Eye (tissue), 1 donor: ENCODE results near the gene HPS3.

ENCODE experiments used
- DNase-seq: peaks from one replicate; pipeline ENCODE4 v3.0.0-alpha.2; 2015

The HPS3 gene

GRCh38 chr3:149120051-149120972 is 9.1 kb upstream of the HPS3 start:
- DNase-seq, result peak; percentile 82

- no peak for DNase-seq
Observed at GRCh38 chr3:149122721-149123578, 6.5 kb upstream of the HPS3 start.

GRCh38 chr3:149128821-149129220 is 617 bp upstream of the HPS3 start:
- no peak for DNase-seq

GRCh38 chr3:149131589-149131988 is 2.2 kb downstream of the HPS3 start:
- no peak for DNase-seq

- DNase-seq, result peak; percentile 72
Observed at GRCh38 chr3:149134575-149134974, 5.1 kb downstream of the HPS3 start.

- DNase-seq, result no peak
Observed at GRCh38 chr3:149142682-149143081, 13.2 kb downstream of the HPS3 start.

- no peak for DNase-seq
Observed at GRCh38 chr3:149145356-149145755, 15.9 kb downstream of the HPS3 start.

- no peak for DNase-seq
Observed at GRCh38 chr3:149145974-149146373, 16.5 kb downstream of the HPS3 start.

GRCh38 chr3:149150436-149150835 is 21.0 kb downstream of the HPS3 start:
- no peak for DNase-seq

GRCh38 chr3:149151843-149152242 is 22.4 kb downstream of the HPS3 start:
- no peak for DNase-seq

GRCh38 chr3:149152420-149152819 is 23.0 kb downstream of the HPS3 start:
- DNase-seq, result no peak

GRCh38 chr3:149153402-149153801 is 24.0 kb downstream of the HPS3 start:
- DNase-seq, result no peak

- no peak for DNase-seq
Observed at GRCh38 chr3:149160754-149161300, 31.4 kb downstream of the HPS3 start.

- no peak for DNase-seq
Observed at GRCh38 chr3:149162007-149162406, 32.6 kb downstream of the HPS3 start.

- DNase-seq, result no peak
Observed at GRCh38 chr3:149163066-149163465, 33.6 kb downstream of the HPS3 start.

- DNase-seq, result no peak
Observed at GRCh38 chr3:149167898-149168297, 38.5 kb downstream of the HPS3 start.

- DNase-seq, result no peak
Observed at GRCh38 chr3:149170672-149171071, 41.2 kb downstream of the HPS3 start.

GRCh38 chr3:149174901-149175300 is 45.5 kb downstream of the HPS3 start:
- DNase-seq, result peak; percentile 67

- DNase-seq, result no peak
Observed at GRCh38 chr3:149177122-149177521, 47.7 kb downstream of the HPS3 start.

GRCh38 chr3:149179220-149179619 is 49.8 kb downstream of the HPS3 start:
- no peak for DNase-seq

- peak; percentile 27 for DNase-seq
Observed at GRCh38 chr3:149180057-149180573, 50.7 kb downstream of the HPS3 start.

GRCh38 chr3:149181182-149181581 is 51.7 kb downstream of the HPS3 start:
- no peak for DNase-seq

- DNase-seq, result no peak
Observed at GRCh38 chr3:149186219-149186618, 56.8 kb downstream of the HPS3 start.
